Measurements from ENCODE around the gene IL22RA2.

IL22RA2 gene

DNA sequence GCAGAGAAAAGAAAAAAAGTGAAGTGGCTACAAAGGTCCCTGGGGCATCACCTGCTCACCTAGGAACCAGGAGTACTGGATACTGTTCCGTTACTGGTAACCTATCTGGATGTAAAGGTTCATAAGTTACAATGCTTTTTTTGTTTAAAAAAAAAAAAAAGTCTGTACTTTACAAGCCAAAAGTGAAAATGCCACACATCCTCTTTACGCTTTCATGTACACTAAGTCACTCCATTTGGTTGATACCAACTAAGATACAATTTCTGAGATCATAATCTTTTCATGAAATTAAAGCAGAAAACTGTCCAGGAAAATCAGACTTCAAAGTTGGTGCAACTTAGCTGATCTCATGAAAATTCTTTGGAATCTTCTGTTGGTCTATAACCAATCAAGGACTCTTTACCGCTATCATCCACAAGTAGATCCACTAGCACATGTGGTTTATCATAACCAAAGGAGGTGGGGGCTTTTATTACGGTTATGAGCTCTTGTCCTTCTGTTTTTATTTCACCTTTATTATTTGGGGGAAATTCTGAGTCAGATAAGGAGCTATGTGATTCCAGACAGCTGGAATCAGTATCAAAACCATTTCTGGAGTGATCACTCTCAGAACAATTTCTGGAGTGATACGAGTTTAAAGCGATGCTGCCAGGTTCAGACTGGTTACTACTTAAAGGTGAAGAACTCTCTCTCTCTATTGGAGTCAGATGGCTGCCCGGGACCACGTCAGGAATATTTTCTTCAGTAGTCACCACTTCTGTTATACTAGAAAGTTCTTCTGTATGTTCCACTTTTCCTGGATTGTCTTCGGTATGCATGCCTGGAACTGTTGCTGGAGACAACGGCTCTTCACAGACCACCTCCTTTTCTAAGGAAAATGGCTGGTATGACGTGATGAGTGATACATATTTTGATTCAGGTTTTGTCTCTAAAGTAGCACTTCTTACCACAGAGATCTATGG is 24.5 kb upstream of the IL22RA2 start:
- no peak for DNase-seq

GRCh38 chr6:137193256-137194070 is 20.0 kb upstream of the IL22RA2 start:
- no peak for DNase-seq

DNA sequence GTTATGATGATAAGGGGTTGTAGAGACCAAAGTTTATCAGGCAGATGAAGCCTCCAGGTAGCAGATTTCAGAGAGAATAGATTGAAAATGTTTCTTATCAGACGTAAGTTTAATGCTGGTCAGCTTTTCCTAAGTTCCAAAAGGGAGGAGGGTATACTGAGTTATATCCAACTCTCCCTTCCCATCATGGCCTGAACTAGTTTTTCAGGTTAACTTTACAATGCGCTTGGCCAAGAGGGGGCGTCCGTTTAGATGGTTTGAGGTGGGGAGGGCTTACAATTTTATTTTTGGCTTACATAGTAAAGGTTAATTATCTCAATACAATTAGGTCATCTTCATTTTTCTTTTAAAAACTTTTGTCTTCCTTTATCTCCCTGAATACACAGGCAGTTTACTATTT is 19.4 kb upstream of the IL22RA2 start:
- no peak for DNase-seq

GRCh38 chr6:137191670-137192069 is 18.2 kb upstream of the IL22RA2 start:
- no peak for DNase-seq

DNA sequence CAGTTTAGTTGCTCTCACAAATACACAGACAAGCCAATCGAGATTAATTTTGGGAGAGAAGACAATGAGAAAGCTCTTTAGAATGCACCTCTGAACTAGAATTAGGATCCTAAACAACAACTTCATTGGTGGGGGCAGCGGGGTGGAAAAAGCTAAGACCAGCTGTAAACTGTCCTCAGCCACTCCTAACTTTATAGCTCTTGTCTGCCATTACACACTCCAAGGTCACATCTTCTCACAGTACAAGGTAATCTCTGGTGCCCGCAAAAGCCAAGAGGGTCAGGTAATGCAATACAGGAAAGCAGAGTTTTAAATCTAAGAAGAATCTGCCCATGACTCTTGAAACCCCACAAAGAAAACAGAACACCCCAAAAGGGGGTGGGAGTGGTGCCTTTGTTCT is 17.8 kb upstream of the IL22RA2 start:
- no peak for DNase-seq

GRCh38 chr6:137190583-137191094 is 17.2 kb upstream of the IL22RA2 start:
- DNase-seq: no peak

DNA sequence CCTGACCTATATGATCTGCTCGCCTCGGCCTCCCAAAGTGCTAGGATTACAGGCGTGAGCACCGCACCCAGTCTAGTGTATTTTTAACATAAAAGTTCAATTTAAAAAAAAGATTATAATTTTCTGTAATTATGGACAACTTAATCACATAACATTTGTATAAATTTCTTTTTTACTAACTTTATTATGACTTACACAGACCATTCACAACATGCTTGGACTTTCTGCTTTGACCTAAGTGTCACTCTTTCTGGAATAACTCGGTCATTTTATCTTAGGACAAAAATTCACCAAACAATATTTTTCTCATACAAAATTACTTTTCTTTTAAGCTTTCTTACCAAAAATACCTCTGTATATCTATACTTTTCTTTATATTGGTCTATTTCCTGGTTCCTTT is 15.4 kb upstream of the IL22RA2 start:
- DNase-seq: no peak

DNA sequence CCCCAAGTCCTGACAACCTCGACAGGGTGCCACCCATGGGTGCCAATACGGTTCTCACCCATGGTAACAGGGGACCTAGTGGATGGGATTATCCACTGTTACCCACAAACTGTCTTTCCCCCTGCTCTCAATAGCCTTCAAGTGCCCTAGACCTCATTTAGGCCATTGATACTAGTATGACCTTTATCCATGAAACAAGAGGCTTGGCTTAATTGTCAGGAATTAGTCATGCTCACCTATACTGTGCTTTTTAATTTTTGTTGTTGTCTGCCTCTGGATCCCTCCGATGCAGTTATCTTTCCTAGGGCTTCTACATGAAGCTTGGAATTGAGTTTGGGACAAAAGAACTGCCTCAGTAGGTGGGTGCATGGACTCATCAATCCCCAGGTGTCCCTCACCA is 11.8 kb upstream of the IL22RA2 start:
- DNase-seq: no peak

DNA sequence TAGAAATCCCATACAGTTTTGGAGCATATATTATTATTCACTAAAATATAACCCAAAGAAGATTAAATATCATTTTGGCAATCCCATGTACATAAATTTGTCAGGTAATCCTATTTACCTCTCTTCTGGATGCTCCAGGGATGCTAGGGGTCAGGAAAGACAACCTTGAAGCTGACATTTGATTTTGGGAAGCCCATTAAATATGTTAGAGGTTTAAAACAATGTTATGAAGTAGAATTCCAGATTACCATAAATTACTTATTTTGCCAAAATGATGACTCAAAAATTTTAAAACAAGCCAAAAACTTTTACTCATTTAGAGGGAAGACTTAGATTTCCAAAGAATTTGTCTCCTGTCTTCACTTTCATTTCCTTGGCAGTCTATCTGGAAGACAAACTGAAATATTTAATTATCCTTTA is 9.2 kb upstream of the IL22RA2 start:
- no peak for DNase-seq

- no peak for DNase-seq
These were observed 8.6 kb upstream of the IL22RA2 start for GRCh38 chr6:137181891-137182653.

- no peak for DNase-seq
These were observed 4.2 kb upstream of the IL22RA2 start for GRCh38 chr6:137177611-137178010.

GRCh38 chr6:137176729-137177128 is 3.3 kb upstream of the IL22RA2 start:
- DNase-seq: no peak

DNA sequence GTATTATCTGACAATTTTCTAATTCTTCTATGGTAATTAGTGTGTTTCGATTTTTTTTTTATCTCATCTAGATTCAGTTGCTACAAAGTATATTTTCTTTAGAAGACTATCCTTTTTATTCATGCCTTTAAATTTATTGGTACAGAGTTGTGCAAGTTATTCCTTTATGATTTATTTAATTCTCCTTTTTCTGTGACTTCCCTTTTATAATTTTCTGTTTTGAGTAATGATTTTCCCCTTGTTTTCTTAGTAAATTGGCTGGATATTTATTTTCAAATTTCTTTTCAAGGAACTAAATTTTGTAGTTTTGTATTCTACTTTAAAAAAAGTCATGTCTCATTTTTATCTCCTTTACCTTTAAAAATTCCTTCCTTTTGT is 2.4 kb upstream of the IL22RA2 start:
- no peak for DNase-seq

DNA sequence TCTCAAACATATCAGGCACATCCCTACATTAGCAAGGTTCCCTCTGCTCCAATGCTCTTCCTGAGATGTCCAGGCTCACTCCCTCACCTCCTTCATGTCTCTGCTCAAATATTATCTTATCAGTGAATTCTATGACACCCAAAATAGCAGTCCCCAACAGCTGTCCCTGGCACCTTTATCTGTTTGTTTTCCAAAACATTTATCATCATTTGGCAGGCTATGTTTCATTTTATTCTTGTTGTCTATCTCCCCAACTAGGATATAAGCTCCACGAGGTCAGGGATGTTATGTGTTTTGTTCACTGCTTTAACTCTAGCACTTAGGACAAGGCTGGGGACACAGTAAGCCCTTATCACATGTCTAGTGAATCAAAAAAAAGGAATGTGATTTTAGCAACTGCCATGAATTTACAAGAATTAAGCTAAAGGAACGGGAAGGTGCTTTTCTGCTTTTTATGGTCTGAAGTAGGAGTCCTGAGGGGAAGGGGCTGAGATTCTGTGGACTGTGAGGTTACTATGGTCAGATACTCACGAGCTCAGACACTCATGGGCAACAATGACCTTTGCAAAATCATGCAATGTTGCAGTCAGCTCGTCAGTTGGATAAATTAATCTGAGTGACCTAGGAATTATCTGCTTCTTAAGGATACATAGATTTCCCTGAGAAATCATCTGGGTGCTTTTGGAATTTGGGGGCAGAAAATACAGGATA is 1.9 kb upstream of the IL22RA2 start:
- DNase-seq: no peak

DNA sequence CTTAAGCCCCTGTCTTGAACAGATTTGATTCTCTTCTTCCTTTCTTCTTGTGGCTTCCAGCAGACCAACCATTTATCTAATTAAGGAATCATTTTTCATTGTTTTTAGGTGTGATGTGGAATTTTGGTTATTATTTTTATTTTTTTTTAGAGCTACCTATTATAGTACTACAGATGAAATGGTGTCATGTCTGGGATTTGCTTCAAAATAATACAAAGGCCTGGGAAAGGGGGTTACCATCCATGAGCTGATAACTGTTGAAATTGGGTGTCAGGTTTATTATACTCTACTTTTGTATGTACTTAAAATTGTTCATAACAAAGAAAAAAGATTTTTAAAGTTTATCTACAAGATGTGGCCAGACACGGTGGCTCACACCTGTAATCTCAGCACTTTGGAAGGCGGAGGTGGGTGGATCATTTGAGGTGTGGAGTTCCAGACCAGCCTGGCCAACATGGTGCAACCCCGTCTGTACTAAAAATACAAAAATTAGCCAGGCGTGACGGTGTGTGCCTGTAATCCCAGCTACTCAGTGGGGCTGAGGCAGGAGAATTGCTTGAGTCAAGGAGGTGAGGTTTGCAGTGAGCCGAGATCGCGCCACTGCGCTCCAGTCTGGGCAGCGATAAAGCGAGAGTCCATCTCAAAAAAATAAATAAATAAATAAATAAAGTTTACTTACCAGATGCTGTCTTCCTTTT is 561 bp downstream of the IL22RA2 start:
- no peak for DNase-seq

DNA sequence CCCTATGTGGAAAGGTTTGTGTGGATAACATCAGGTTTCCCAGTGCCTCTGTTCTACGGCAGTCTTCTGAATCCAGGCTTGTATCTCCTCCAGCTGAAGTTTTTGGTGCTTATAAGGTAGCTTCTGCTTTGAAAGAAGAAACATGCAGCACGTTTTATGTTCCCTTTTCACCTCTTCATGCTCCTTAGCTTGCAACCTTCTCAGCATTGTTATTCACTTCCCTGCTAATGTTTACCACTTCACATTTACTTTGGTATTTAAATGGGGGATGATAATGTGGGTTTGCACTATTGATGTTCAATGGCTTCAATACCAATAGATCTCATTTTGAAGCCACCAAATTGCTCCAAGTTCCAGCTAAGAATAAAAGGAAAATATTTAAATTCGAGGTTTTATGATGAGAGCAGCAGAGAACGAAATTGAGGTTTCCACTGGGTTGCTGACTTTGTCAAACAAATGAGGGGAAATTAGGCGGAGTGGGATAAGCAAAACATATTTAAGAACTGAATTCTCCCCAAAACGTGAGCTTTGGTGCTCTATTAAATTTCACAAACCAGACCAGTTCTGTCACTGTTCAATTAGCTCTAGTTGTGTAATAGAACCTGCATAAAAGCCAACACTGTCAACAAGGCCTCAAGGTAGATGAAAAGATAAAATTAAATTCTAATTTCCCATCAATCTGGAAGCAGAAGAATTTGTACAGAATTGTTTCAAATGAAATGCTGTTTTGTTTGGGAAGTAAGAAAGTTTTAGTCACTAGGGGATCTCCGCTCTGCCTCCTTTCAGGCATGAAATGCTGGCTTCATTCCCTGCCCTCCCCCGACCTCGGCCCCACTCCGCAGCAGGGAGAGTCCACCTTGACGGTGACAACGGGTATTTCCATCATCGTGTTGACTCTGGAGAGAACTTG is 1.4 kb downstream of the IL22RA2 start:
- DNase-seq: no peak

- DNase-seq: no peak
These were observed 2.4 kb downstream of the IL22RA2 start for GRCh38 chr6:137171053-137171374.

- no peak for DNase-seq
These were observed 3.0 kb downstream of the IL22RA2 start for GRCh38 chr6:137170266-137171052.

DNA sequence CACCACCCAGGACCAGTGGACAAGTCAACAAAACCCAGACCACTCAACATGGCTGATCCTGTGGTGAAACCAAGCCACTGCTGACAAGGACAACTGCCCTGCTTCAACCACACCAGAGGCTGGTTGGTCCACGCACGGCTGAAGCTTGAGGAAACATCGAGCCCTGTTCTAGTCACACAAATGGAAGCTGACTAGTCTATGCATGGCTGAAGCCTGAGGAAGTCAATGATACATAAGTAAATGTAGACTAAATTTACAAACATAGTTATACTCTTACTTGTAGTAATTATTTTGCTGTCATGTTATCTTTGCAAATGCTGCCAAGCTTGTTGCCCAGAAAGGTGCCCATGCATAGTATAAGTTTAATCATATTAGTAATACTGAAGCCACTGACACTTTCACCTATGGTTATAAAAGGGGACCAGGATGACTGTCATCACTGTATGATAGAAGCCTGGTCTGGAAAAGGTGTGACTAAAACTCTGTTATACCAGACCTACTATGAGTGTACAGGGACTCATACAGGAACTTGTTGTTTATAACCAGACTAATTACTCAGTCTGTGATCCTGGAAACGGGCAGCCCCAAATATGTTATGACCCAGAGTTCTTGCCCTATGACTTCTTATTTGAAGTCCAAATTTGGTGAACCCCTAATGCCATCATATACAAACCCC is 5.6 kb downstream of the IL22RA2 start:
- no peak for DNase-seq

Data from CD4-positive, alpha-beta T cell treated with Interleukin-10 for 1 hour (primary cell).